ENCODE measurements around the gene HSPB1. TPM values are rescaled to one million over a fixed set of nuclear protein-coding genes. Genes with fewer than 3 reads are reported as not detected.
A peak's percentile ranks its signal among the peaks of the same experiment; 100 is the strongest.
"Not testable (repeated sequence)": the region's sequence is repeated elsewhere in the genome, so short reads cannot be mapped to it uniquely, and the experiment has no call there.

The HSPB1 gene
- total RNA-seq, result 100 to 1,000 TPM; 327 to 513 TPM
- long read RNA-seq, transcript HSPB1-203 (2 exons, 1,455 nt), result minor isoform, 13 of 127 reads
- long read RNA-seq, transcript HSPB1-201 (3 exons, 909 nt), result major isoform, 112 of 127 reads
- long read RNA-seq, partial matches to known transcripts, result 0 of 127 reads
- long read RNA-seq, other reads (novel, unspliced or antisense), result 2 of 127 reads

DNA sequence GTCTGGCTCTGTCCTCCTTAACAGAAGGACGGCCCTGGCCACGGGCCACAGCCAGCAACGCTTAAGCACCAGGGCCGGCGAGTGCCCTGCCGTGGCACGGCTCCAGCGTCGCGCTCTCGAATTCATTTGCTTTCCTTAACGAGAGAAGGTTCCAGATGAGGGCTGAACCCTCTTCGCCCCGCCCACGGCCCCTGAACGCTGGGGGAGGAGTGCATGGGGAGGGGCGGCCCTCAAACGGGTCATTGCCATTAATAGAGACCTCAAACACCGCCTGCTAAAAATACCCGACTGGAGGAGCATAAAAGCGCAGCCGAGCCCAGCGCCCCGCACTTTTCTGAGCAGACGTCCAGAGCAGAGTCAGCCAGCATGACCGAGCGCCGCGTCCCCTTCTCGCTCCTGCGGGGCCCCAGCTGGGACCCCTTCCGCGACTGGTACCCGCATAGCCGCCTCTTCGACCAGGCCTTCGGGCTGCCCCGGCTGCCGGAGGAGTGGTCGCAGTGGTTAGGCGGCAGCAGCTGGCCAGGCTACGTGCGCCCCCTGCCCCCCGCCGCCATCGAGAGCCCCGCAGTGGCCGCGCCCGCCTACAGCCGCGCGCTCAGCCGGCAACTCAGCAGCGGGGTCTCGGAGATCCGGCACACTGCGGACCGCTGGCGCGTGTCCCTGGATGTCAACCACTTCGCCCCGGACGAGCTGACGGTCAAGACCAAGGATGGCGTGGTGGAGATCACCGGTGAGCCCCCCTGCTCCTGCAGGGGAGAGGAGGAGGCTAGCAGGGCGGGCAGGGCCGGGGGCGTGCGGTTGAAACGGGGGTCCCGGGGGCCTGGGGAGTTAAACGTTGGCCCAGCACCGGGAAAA is at the start of gene HSPB1:
Gene HSPB1 (plus strand): TSS at position 327 of the 855 bp plus-strand sequence. CDS start 40 bp downstream, at position 367.
- intact Hi-C loops (cut with DNase I, micrococcal nuclease), result no loop called here
- ATAC-seq (peak; percentile 71), DNase-seq (peak; percentile 94 to 95)

DNA sequence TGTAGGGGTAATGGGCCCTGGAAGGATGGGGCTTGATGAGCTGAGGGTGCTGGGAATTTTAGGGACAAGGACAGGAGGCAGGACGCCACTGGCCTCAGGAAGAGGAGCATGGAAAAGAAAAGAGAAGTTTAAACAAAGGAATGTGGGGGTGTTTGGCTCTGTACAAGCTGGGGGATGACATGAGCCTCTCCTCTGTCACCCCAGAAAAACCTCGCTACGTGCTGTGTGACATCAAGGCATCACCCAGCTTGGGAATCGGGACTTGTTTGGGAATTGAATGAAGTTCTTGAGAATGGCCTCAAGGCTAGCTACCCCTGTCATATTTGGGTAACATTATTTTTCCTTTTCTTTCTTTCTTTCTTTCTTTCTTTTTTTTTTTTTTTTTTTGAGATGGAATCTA is 47.7 kb upstream of the HSPB1 start:
- ATAC-seq (no peak), DNase-seq (no peak)
- intact Hi-C loops (cut with DNase I, micrococcal nuclease), result no loop called here

DNA sequence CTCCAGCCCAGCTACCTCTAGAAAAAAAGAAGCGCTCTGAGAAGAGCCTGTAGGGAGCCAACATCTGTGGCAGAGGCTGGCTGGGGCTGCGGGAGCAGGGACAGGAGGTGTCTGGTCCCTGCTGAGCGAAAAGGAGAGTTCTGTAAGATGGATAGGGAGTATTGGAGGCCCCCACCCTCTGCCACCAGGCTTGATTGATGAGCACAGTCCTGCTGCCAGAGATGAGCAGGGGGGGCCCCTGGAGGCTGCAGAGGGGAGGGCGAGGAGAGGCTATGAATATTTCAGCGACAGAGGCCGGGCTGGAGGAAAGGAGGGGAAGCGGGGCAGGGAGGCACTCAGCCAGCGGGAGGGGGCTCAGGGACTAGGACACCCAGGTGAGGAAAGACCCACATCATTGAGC is 44.5 kb upstream of the HSPB1 start:
- intact Hi-C loops (cut with DNase I, micrococcal nuclease), result no loop called here
- DNase-seq, result no peak
- ATAC-seq, result no peak

DNA sequence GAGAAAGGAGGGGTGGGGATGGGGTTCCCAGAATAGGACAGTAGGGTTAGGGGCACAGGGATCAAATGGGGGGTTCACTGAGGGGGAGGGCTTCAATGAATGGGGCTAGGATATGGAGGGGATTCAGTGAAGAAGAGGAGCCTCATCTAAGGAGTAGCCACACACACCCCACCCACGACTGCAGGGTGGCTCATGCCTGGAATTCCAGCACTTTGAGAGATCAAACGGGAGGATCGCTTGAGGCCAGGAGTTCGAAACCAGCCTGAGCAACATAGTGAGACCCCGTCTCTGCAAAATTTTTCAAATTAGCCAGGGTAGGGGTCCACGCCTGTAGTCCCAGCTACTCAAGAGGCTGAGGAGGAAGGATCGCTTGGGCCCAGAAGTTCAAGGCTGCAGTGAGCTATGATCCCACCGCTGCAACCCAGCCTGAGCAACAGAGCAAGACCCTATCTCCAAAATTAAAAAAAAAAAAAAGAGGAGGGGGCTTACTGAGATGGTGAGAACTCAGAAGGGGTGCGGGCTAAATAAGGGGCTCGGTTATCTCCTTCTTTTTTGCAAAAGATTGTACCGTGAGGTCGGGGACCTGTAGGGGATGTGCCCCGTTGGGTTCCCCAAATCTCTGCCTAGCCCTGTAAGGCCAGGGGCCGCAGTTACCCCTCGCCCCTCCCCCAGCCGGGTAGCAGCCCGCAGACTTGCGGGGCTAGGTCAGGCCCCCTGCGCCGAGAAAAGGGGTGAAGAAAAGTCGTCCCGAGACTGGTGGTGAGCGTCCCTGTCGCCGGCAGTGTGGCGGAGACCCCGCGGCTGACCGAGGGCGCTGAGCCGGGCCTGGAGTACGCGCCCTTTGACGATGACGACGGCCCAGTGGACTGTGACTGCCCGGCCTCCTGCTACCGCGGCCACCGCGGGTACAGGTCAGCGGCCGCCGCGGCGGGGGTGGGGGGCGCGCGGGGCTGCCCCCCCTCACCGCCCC is 43.1 kb upstream of the HSPB1 start:
- intact Hi-C loops (cut with DNase I, micrococcal nuclease), result no loop called here
- ATAC-seq (no peak), DNase-seq (no peak)

DNA sequence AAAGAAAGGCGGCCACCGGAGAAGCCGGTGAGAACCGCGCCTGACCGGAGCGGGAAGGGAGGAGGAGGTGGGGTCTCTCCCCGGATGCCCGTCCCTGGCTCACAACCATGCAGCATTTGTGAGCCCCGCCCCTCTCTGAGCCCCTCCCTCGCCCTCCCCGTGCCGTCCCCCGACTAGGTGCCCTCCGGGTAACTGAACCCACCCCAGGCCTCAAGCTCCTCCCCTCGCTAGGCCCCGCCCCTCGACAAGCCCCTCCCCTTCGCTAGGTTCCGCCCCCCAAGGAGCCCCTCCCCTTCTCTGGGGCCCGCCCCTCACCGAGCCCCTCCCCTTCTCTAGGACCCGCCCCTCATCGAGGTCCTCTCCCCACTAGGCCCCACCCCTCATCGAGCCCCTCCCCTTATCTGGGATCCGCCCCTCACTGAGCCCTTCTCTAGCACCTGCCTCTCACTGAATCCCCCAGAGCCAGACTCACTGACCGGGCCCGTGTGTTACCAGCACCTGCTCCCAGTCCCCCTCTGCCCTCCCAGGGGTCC is 42.2 kb upstream of the HSPB1 start:
- intact Hi-C loops (cut with DNase I, micrococcal nuclease), result no loop called here
- peak; percentile 60 for ATAC-seq
- no peak for DNase-seq

DNA sequence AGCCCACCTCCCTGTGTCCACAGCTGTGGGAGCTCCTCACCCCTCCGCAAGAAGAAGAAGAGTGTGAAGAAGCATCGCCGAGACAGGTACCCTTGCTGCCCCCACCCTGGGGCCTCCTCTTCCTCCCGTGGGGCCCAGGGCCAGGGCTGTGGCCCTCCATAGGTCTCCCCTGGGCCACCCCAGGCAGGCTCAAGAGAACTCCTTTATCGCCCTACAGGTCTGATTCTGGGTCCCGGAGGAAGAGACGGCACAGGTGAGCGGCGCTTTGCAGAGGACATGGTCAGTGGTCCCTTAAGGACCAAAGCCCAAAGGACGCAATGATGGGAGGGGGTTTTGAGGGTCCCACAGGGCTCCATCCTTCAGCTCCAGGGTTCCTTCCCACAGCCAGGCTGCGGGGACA is 41.1 kb upstream of the HSPB1 start:
- intact Hi-C loops (cut with DNase I, micrococcal nuclease), result no loop called here
- no peak for DNase-seq
- ATAC-seq, result no peak

DNA sequence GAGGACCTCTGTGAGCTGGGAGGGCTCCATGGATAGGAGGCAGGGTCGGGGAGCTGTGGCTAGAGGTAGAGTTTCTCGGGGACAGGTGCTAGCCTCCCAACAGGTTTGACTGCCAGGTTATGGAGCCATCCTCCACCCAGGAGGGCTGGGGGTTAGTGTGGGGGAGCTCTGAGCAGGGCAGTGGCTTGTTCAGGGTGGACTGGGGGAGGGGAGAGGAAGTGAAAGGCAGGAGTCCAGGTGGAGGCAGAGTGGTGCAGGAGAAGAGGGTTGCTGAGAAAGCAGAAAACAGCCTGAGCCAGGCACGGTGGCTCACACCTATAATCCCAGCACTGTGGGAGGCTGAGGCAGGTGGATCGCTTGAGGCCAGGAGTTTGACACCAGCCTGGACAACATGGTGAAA is 40.5 kb upstream of the HSPB1 start:
- DNase-seq, result no peak
- intact Hi-C loops (cut with DNase I, micrococcal nuclease), result no loop called here
- no peak for ATAC-seq

DNA sequence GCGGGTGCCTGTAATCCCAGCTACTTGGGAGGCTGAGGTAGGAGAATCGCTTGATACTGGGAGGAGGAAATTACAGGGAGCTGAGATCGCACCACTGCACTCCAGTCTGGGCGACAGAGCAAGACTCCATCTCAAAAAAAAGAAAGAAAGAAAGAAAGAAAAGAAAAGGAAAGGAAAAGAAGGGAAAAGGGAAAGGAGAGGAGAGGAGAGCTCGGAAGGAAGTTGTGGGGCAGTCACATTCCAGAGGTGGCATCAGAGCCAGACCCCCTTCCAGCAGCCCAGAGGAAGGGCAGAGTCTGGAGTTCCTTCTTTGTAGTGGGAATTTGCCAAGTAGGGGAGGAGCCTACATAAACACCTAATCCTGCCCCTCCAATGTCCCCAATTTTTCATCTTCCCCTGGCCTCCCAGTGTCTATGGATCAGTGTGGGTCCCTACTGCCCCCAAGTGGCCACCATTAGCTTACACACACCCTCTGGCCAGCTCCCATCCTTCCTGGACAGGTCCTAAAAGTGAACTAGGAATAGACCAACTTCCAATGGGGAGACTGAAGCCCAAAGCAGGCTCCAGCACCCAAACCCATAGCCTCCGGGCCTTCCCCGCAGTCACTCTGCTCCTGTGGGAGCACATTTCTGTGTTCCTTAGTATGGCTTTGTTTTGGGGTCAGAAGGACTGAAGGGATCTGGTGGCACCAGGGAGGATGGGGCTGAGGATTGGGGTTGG is 39.6 kb upstream of the HSPB1 start:
- intact Hi-C loops (cut with DNase I, micrococcal nuclease), result no loop called here
- peak; percentile 85 for ATAC-seq

DNA sequence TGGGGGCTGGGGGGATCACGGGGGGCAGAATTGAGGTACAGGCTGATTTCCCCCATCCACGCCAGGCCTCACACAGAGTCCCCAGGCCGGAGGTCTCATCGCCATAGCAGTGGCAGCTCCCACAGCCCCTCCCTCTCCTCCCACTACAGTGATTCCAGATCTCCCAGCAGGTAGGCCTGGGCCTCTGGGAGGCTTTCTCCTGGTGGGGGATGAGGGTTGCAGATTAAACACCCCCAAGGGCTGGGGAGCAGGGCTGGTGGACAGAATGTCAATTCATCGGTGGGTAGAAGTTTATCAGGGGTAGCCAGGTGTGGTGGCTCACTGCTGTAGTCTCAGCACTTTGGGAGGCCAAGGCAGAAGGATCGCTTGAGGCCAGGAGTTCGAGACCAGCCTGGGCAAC is 37.2 kb upstream of the HSPB1 start:
- ATAC-seq, result no peak
- no peak for DNase-seq
- intact Hi-C loops (cut with DNase I, micrococcal nuclease), result no loop called here

More for the DNA sequence above, 39.6 kb upstream of the HSPB1 start:
- peak; percentile 40 to 62 for DNase-seq

DNA sequence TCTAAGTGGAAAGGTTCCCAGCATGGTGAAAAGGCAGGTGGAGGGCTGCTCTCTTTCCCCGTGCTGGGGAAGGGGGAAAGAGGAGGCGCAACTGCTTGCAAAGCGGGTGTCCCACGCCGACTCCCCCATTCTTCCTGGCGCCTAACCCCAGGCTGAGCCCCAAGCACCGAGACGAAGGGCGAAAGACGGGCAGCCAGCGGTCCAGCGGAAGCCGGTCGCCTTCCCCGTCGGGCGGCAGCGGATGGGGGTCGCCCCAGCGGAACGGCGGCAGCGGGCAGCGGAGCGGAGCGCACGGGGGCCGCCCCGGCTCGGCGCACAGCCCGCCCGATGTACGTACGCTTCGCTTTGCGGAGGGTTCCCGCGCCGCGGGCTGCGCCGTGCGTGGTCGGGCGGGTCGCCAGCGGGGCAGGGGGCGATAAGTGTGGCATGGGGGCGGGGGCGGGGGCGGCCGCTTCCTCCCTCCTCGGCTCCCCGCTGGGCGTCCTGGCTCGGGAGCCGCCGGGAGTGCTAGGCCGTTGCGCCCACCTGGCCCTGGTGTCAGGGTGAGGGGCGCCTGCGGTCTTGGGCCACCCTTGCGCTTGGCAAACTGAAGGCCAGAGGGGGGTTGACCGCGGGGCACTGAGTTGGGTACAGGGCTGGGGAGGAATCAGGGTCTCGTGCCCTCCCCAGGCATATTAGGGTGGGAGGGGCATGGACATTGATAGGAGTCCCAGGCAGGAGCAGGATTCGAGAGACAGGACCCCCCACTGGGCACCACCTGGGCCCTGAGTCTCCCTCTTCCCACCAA is 35.2 kb upstream of the HSPB1 start:
- DNase-seq (no peak), ATAC-seq (no peak)
- intact Hi-C loops (cut with DNase I, micrococcal nuclease), result no loop called here

DNA sequence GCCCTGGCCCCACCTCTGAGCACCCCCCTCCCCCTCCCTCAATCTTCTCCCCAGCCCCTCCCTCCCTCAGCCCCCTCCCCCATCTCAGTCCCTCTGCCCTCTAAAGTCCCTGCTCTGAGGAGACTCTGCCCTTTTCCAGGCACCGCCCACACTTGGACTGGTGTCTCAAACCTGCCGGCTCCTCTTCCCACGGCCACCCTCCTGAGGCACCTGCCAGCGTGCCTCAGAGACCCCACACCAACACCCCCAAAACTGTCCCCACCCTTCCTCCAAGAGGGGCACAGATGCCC is 34.6 kb upstream of the HSPB1 start:
- DNase-seq (no peak), ATAC-seq (no peak)
- intact Hi-C loops (cut with DNase I, micrococcal nuclease), result no loop called here

DNA sequence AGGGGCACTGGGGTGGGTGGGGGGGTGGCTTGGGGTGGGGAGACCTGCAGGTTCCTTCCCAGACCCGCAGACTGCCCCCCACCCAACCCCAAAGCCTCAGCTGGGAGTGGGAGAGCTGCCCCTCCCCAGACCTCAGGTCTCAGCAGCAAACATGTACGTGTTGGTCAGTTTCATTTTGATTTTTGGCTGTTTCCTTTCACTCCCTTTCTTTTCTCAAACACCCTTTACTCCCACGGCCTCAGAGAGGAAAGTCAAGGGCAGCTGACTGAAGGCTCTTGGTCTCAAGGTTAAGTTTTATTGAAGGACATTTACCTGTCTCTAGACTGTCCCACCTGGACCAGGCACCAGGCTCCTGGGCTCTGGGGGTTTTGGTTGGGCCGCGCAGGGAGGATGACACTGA is 34.1 kb upstream of the HSPB1 start:
- intact Hi-C loops (cut with DNase I, micrococcal nuclease), result no loop called here
- DNase-seq (no peak), ATAC-seq (no peak)

DNA sequence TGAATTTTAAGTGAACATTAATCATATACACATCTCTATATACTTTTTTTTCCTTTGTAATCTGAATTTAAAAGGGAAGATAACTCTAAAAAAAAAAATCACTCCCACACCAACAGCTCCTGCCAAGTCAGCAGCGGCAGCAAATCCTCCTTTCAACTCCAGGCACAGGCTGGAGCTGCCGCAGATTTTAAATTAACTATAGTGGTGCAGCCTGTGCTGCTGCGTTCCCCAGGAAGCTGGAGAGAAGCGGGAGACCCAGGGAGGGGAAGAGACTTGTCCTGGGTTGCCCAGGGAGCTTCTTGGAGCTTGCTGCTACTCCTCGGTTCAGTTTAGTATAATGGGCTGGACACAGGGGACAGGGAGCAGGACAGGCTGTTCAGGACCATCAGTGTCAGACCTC is 32.6 kb upstream of the HSPB1 start:
- intact Hi-C loops (cut with DNase I, micrococcal nuclease), result loop anchor here in 1 of 2 donors (5.0 kb wide), 1 partner anchor 83 kb away; no protein-coding TSS in a partner anchor
- DNase-seq (no peak), ATAC-seq (no peak)

DNA sequence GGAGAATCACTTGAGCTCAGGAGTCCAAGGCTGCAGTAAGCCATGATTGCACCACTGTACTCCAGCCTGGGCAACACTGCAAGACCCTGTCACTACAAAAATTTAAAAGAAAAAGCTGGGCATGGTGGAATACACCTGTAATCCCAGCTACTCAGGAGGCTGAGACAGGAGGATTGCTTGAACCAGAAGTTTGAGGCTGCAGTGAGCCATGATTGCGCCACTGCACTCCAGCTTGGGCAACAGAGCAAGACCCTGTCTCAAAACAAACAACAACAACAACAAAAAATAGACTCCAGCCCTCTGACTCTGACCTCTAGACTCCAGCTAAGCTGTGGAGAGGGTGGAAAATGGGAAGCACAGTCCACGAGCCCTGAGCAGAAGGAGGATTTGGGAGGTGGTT is 31.1 kb upstream of the HSPB1 start:
- intact Hi-C loops (cut with DNase I, micrococcal nuclease), result loop anchor here in 1 of 2 donors (5.0 kb wide), 1 partner anchor 84 kb away; no protein-coding TSS in a partner anchor
- not testable (repeated sequence) for ATAC-seq, DNase-seq

DNA sequence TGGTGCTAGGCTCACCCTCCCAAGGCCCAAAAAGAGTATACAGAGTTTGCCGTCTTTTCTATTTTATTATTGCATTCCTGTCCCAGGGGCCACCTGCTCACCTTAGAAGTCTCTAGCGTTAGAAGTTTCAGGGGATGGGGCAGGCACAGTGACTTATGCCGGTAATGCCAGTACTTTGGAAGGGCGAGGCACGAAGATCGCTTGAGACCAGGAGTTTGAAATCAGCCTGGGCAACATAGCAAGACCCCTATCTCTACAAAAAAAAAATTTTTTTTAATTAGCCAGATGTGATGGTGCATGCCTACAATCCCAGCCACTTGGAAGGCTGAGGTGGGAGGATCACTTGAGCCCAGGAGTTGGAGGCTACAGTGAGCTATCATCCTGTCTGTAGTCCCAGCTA is 30.3 kb upstream of the HSPB1 start:
- DNase-seq (no peak), ATAC-seq (no peak)
- intact Hi-C loops (cut with DNase I, micrococcal nuclease), result loop anchor here in 1 of 2 donors (5.0 kb wide), 1 partner anchor 85 kb away; no protein-coding TSS in a partner anchor

DNA sequence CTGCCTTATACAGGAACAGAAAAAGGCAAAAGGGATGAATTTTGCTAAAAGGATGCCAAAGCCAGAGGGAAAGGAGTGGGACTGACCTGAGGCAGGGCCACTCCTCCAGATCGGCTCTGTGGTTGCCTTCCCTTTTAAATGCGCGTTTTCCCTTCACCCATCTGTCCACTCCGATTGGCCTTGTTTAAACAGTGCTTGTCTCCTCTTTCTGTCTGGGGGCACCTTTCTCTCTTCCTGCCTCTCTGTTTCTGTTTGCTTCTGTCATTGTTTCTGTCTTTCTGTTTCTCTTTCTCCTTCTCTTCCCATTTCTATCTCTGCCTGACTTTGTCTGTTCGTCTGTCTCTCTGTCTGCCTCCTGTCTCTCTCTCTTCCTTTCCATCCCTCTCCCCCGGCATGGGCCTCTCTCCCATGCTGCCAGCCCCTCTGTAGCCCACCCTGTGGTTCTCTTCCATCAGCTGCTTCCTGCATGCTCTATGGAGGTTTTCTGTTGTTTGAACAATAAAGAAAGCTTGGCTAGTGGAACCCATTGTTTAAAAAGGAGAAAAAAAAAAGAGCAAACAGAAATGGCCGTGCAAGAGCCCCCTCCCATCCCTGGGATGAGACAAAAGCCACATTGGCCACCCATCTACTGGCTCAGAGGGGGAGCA is 29.5 kb upstream of the HSPB1 start:
- no peak for ATAC-seq
- intact Hi-C loops (cut with DNase I, micrococcal nuclease), result loop anchor here in 1 of 2 donors (5.0 kb wide), 1 partner anchor 86 kb away; no protein-coding TSS in a partner anchor

DNA sequence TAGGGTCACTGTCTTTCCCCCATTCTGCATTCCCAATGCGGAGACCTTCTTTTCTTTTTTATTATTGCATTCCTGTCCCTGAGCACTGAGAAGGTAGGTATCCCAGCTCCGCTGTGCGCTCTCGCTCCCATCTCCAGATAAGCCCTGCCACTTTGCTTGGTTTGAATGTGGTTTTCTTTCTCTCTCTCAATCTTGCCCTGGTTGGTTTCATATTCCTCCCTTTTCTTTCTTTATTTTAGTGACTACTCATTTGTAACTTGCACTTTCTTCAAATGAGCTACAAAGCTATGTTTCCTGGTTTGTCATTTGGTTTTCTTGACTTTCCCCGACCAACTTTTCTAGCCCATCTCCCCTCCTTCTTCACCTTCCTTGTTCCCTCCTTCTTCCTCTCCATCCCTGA is 29.0 kb upstream of the HSPB1 start:
- intact Hi-C loops (cut with DNase I, micrococcal nuclease), result loop anchor here in 1 of 2 donors (5.0 kb wide), 1 partner anchor 86 kb away; no protein-coding TSS in a partner anchor
- ATAC-seq (no peak), DNase-seq (no peak)

More for the DNA sequence above, 29.5 kb upstream of the HSPB1 start:
- DNase-seq, result no peak
